HG02623 (cell line): ENCODE data around the gene CHEK2.
"Not testable (repeated sequence)": the region's sequence is repeated elsewhere in the genome, so short reads cannot be mapped to it uniquely, and the experiment has no call there.

Experiments
- ATAC-seq: cut with Tn5 transposase; IDR thresholded peaks from one replicate; pipeline ENCODE4 v1.9.1; 2021; ENCODE audit warnings: moderate library complexity; ENCODE audit not compliant: unreplicated experiment

The CHEK2 gene

DNA sequence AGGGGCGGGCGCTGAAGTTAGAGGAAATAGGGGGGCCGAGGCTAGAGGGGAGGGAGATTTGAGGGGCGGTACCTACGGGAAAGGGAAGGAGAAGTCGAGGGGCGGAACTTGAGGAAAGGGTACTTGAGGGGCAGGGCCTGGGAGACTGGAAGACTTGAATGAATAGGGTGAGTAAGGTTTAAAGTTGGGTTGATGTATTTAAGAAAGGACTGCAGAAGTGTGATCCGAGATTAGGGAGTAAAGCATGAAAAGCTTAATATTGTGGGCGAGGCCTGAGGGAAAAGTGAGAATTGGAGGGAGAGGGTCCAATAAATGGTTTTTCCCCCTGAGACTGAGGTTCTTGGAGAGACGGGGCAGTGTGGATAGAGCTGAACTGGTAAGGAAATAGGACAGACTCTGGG lies 942 bp upstream of the CHEK2 start:
- no peak for ATAC-seq

DNA sequence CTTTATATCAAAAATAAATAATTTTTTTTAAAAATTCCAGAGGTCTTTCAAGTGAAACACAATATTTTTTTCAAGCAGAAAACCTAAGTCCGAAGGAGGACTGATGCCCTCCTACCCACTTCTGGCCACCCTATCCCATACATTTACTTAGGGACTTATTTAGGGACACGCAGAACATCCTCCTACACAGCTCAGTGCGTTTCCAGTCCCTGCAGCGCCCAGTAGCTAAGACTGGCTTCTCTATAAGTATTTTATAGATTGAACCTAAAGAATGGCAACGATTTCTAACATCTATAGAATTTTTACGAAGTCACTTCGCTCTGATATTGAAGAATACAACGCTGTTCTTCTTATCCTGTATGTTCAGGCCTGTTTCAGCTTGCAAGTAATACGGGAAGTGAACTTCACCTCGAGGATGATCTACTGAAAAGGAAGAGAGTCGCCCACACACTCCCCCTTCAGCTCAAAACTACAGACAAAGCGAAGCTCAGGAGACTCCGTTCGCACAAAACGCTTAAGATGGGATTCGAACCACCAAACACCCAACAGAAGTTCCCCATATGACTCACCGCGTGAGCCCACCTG lies 328 bp downstream of the CHEK2 start:
- no peak for ATAC-seq

DNA sequence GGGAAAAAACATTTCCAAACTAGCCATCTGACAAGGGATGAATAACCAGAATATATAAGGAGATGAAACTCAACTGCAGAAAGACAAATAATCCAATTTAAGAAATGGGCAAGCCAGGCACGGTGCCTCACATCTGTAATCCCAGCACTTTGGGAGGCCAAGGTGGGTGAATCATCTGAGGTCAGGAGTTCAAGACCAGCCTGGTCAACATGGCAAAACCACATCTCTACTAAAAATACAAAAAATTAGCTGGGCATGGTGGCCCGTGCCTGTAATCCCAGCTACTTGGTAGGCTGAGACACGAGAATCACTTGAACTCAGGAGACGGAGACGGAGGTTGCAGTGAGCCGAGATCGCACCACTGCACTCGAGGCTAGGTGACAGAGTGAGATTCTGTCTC lies 2.7 kb downstream of the CHEK2 start:
- not testable (repeated sequence) for ATAC-seq

DNA sequence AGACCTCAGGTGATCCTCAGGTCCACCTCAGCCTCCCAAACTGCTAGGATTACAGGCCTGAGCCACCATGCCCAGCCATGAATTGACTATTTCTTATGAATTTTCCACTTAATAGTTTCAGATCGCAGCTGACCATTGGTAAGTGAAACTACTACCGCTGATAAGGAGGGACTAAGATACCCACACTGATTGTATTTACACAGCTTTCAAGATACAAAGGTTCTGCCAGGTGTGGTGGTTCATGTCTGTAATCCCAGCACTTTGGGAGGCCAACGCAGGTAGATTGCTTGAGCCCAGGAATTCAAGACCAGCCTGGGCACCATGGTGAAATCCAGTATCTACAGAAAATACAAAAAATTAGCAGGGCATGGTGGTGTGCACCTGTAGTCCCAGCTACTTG lies 3.9 kb downstream of the CHEK2 start:
- ATAC-seq, result no peak

DNA sequence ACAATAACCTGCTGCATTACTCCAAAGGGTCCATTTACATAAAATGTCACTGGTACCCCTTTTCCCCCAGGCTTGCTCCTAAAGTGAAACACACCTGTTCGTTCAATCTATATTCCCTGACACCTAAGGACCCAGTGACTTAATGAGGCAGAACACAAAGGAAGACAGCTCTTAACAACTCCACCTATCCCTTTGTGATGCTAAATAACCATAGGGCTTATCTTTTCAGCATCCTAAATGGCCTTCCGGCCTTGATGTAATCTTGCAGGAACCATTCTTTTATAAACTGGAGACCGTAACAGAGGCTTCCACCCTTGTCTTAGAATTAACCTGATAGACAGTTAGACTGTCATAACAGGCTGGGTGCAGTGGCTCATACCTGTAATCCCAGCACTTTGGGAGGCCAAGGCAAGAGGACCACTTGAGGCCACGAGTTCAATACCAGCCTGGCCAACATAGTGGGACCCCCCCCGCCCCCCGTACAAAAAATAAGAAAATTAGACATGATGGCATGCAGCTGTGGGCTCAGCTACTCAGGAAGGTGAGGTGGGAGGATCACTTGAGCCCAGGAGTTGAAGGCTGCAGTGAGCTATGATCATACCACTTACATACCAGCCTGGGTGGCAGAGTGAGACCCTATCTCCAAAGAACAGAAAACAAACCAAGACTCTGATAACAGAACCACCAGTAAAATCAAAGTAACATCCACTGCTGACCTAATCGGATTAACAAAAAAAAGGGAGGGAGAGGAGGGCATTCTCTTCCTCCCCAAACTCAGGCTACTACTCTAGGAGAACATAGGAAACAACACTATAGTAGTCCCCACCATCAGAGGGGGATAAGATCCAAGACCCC lies 5.1 kb downstream of the CHEK2 start:
- no peak for ATAC-seq

DNA sequence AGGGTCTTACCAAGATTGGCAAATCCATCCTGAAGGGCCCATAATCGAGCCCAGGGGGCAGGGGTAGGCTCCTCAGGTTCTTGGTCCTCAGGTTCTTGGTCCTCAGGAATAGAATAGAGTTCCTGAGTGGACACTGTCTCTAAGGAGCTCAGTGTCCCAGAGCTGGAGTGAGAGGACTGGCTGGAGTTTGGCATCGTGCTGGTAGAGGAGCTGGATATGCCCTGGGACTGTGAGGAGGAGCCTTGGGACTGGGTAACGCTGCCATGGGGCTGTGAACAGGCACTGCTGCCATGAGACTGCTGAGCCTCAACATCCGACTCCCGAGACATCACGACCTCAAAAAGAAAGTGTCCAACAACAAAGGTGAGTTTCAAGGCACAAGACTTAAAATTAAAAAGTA lies 7.2 kb downstream of the CHEK2 start:
- ATAC-seq, result no peak

DNA sequence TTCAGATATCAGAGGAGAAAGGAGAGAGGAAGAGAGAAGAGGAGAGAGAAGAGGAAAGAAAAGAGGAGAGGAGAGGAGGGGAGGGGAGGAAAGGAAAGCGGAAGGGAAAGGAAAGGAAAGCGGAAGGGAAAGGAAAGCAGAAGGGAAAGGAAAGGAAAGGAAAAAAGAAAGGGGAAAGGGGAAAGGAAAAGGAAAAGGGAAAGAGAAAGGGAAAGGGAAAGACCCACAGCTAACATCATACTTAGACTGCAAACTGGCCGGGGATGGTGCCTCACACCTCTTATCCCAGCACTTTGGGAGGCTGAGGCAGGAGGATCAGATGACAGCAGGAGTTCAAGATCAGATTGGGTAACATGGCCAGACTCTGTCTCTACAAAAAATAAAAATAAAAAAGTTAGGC lies 11.4 kb downstream of the CHEK2 start:
- no peak for ATAC-seq

DNA sequence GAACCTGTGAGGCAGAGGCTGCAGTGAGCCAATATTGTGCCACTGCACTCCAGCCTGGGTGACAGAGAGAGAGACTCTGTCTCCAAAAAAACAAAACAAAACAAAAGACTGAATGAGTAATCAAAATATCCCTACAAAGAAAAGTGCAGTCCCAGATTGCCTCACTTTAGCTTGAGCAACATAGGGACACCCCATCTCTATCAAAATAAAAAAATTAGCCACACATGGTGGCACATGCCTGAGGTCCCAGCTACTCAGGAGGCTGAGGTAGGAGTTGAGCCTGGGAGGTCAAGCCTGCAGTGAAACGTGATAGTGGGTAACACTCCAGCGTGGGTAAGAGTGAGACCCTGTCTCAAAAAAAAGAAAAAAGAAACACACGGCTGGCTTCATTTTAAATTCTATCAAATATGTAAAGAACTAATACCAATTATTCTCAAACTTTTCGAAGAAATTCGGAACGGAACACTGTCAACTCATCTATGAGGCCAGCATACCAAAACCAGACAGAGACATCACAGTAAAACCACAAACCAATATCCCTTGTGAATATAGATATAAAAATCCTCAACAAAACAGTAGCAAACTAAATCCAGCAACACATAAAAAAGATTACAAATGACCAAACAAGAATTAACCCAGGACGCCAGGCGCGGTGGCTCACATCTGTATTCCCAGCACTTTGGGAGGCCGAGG lies 12.9 kb downstream of the CHEK2 start:
- no peak for ATAC-seq

DNA sequence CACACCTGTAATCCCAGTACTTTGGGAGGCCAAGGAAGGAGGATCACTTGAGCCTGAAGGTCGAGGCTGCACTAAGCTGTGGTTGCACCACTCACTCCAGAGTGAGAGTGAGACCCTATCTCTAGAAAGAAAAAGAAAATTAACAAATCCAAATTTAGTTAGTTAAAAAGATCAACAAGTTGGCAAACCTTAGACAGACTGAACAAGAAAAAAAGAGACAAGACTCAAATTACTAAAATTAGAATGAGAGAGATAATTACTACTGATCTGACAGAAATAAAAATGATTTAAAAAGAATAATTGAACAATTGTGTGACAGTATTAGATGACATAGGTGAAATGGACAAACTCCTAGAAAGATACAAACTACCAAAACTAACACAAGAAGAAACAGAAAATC lies 13.6 kb downstream of the CHEK2 start:
- ATAC-seq, result no peak

DNA sequence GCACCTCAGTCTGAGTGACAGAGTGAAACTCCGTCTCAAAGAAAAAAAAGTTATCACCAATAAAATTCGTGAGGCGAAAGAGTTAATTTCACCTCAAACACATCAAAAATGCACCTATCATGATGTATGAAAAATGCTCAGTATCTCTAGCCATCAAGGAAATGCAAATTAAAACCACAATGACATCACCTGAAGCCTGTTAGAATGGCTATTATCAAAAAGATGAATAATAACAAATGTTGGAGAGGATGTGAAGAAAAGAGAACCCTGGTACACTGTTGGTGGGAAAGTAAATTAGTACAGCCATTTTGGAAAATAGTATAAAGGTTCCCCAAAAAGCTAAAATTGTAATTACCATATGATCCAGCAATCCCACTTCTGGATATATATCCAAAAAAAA lies 23.6 kb downstream of the CHEK2 start:
- no peak for ATAC-seq

DNA sequence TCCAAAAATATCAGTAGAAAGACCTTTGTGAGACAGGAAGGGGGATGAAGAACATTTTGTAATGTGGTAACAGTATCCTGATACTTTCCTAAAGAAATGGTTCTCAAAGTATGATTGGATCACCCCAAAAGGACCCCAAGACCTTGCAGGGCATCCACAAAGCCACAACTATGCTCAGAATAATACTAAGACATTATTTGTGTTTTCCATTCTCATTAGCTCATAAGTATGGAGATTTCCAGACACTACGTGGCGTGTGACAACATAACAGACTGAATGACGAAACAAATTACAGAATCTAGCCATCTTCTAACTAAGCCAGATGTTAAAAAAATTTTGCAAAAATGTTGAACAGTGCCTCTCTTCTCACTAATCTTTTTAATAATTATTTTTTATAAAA lies 24.9 kb downstream of the CHEK2 start:
- no peak for ATAC-seq

DNA sequence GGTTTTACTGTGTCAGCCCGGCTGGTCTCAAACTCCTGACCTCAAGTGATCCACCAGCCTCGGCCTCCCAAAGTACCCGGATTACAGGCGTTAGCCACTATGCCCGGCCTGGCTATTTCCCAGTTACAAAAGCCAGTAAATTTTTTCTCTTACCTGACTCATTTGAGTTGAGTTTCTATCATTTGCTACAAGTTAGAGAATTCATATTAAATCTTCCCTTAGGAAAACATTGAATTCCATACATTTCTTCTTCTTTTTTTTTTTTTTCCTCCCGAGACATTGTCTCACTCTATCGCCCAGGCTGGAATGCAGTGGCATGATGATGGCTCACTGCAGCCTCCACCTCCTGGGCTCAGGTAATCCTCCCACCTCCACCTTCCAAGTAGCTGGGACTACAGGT lies 26.0 kb downstream of the CHEK2 start:
- ATAC-seq, result no peak

DNA sequence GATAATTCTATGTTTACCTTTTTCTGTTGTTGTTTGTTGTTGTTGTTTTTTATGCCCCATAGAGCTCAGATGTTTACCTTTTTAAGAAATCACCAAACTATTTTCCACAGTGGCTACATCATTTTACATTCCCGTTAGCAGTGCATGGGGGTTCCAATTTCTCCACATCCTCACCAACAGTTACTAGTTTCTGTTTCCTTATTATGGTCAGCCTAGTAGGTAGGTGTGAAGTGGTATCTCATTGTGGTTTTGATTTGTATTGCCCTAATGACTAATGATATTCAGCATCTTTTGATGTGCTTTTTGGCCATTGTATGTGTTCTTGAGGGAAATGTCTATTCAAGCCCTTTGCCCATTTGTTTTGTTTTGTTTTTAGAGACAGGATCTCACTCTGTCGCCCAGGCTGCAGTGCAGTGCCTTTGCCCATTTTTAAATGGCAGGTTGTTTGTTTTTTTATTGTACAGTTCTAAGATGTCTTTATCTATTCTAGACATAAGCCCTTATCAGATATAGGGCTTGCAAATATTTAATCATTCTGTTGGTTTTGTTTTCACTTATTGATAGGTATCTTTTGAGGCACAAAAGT lies 27.5 kb downstream of the CHEK2 start:
- ATAC-seq, result no peak

DNA sequence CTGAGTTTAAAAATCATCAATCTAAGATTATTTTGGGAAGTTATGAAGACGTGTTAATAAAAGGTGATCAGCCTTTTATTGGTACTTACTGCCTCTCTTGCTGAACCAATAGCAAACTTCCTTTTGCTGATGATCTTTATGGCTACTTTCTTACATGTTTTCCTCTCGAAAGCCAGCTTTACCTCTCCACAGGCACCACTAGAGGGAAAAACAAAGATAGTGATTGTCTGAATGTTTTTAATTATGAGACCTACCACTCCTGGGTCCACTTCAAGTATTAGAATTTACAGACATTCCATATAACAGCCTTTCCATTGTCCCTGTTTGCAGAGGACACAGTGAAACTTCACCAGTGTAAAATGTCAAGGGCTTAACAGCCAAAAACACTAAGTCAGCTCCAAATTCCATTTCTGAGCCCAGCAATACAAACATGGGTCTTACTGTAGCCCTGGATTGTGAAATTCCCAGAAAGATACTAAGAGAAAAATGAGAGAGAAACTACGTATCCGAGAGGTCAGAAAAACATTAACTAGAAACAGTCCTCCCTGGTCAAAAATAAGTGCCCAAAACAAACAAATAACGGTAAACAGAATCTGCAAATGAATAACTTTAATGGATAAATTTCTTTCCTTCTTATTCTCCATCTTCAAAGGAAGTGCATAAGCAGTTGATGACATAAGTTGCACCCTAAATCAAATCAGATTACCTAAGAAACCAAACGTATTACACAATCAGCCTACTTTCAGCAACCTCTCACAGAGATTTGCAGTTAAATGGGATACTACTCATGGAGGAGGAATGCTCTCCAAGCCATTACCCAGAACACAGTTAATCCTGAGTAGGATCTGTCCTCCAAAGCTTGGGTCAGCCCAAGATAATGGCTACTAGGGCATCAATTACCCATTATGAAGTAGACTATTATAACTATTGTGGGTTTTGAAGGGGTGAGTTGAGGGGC lies 29.5 kb downstream of the CHEK2 start:
- ATAC-seq, result no peak

DNA sequence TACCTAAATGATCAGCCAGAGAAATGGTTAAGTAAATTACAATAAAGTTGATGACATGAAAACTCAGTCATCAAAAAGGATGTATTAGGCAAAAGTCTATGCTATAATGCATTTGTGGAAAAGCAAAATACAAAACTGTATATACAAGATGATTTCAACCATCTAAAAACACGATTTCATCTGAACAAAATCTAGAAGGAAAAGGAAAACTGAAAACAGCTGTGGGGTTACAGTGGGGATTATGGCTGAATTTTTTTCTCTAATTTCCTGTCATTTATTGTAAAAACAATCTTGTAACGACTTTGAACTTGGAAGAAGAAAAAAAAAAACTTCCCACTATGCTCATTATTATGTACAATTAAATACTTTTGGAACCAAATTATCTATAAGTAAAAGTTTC lies 30.3 kb downstream of the CHEK2 start:
- no peak for ATAC-seq

DNA sequence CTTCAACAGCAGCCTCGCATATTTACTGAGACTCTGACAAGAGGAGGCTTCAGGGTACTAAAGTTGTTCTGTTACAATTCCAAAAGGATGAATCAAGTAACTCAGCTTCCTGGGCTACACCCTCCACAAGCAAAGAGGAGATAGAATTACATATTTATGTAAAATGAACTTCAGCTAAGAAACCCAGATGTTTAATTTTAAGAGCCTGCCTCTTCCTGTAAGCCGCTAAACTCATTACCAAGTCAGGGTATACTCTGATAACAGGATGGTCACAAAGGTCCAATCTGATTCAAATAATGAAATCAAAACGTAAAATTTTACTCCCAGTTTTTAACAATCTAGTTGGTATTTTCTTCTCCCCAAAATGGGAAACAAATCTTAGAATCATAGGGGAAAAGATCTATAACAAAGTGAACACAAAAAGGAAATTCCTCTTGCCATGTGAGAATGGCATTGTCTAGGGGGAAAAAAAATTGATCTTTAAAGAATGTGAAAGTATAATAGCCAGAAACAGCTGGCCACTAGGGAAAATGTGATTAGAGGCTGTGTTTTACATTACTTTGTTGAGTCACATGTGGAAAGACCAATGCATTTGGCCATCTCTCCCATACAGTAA lies 30.9 kb downstream of the CHEK2 start:
- ATAC-seq, result no peak

DNA sequence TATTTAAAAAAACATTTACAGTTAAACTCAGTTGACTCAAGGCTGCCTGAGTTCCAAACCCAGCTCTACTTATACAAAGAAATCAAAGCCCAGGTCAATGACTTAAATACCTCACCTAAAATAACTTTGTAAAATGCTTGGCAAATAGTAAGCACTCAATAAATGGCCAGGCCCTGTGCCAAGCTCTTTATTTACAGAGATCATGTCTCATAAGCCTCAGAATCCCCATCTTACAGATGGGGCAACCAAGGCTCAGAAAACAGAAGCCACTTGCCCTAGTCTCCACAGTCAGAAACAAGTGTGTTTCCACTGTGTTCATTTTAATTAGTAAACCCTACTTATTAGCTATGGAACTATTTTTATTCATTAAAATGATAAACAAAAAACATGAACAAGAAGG lies 31.5 kb downstream of the CHEK2 start:
- ATAC-seq, result no peak

DNA sequence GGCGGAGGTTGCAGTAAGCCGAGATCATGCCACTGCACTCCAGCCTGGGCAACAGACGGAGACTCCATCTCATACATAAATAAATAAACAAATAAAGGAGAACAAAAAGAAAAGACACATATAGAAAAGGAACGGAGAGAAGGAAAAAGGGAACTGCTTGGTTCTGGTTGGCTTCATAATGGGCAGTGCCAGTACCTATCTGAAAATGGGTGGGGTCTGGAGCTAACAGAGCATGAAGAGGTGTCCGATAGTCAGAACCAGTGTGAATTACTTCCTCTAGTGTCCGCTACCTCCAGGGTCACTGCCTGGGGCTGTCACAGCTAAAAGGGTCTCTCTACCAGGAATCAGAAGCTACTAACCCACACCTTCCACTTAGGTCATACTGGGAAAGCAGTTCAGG lies 34.8 kb downstream of the CHEK2 start:
- ATAC-seq, result no peak

DNA sequence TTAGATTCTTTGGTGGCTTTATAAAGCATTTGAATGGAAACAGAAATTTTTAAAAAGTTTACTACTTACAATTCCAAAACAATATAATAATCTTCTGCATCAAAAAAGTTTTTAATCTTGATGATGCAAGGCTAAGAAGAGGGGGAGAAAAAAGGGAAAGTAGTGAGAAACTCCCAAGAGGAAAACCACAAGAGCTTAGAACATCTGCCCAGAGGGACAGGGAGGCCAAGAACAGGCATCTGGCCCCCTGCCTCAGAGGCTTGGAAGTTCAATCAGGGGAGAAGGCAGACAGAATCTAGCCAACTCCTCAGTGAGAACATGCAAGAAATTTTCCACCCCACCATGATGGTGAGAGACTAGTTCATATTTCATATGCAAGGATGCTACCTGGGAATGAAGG lies 38.2 kb downstream of the CHEK2 start:
- ATAC-seq, result no peak

DNA sequence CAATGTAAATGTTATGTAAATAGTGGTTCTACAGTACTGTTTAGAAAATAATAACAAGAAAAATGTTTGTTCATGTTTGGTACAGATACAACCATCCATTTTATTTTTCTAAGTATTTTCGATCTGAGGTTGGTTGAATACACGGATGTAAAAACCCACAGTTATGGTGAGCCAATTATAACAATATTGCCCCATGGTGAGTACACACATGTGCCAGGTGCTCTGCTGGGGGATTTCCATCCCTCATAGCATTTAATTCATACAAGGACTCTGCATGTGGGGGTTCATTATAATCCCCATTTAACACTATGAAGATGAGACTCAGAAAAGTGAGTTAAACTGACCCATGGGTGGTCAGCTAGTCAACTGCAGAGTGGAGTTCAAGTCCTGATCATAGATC lies 38.7 kb downstream of the CHEK2 start:
- no peak for ATAC-seq
